Spinal cord (tissue), 10 donors: Measurements from ENCODE around the gene BLNK. TPM values are rescaled to one million over a fixed set of nuclear protein-coding genes. Genes with fewer than 3 reads are reported as not detected.

Experiments used
- DNase-seq, 6 donors: peaks; one replicate each; pipeline versions ENCODE4 v3.0.0 to v3.0.0-alpha.2; 2013 to 2015; ENCODE audit warnings: low spot score in 6 of 6, low read depth in 4 of 6
- H3K27ac ChIP-seq: one replicate; pipeline ENCODE4 v1.5.1; 2013; ENCODE audit warnings: low read depth, low read length, control low read depth
- H3K27me3 ChIP-seq: one replicate; pipeline ENCODE4 v1.6.1; 2013; ENCODE audit warnings: low read length; ENCODE audit not compliant: control insufficient read depth, insufficient read depth
- H3K36me3 ChIP-seq: one replicate; pipeline ENCODE4 v1.6.1; 2013; ENCODE audit warnings: low read length; ENCODE audit not compliant: control insufficient read depth, insufficient read depth
- H3K4me1 ChIP-seq: one replicate; pipeline ENCODE4 v1.6.1; 2013; ENCODE audit warnings: low read length; ENCODE audit not compliant: control insufficient read depth, insufficient read depth
- H3K4me3 ChIP-seq: one replicate; pipeline ENCODE4 v1.5.1; 2013; ENCODE audit warnings: low read depth, low read length, control low read depth
- H3K9me3 ChIP-seq: one replicate; pipeline ENCODE4 v1.6.1; 2013; ENCODE audit warnings: low read length; ENCODE audit not compliant: control insufficient read depth, insufficient read depth
- WGBS: methylation state at CpG from one replicate; pipeline ENCODE4 v1.1.5; 2013; ENCODE audit warnings: missing lambda C conversion rate; ENCODE audit not compliant: insufficient coverage; 5-methylcytosine and 5-hydroxymethylcytosine counted together
- polyA plus RNA-seq, 2 donors: library from polyadenylated mRNA; unstranded; fragments of 120-200 nt; gene quantifications; one replicate each; pipeline ENCODE4 v1.2.1, GENCODE V29; 2013; ENCODE audit not compliant: insufficient read length in 2 of 2
- total RNA-seq, 2 donors: library from RNA; depleted of rRNA in 1 of 2; stranded (reverse); fragments of 120-200 nt in 1 of 2; fragments of >200 nt in 1 of 2; gene quantifications; one replicate each; pipeline versions ENCODE4 v1.2.3 to v1.2.4, GENCODE V29; 2013 to 2014
- donor health status: healthy.

BLNK gene
- total and polyA plus RNA-seq, 4 donors: 4.8 to 7.7 (median 5.6) TPM

DNA sequence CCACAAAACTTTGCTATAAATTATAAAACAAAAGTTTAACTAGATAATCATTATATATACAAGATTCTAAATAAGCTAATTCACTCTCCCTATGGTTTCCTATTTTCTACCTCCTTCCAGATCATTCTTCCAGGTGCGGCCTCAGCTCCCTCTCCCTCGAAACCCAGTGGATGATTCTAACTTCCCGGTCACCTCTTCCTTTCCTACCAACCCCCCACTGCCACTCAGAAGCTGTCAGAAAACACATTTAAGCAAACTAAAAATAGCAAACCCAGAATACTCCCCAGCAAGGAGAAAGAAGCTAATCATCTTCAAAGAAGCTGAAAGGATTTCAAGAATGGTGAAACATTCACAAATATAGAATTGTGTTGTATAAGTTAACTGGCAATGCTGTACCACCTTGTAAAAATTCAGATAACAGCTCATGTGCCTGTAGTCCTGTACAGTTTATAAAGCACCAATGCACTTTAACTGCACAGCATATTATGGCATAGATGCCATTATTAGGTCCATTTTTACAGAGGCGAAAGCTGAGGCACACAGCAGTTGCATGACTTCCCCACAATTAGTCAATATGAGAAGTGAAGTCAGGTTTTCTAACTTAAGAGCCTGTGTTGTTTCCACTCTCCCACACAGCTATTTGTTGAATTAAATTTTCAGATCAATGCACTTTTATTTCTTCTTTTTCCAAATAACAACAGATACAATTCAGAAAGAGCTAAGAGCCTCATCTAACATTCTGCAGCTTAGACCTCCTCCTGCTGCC, 19.2 kb upstream of the BLNK start:
- Histone ChIP-seq H3K4me3 (no peak overlapping the region), H3K36me3 (no peaks in the 10 kb centered on the region), H3K4me1 (no peaks in the 10 kb centered on the region), H3K27ac (no peak overlapping the region), H3K27me3 (no peaks in the 10 kb centered on the region), H3K9me3 (no peaks in the 10 kb centered on the region)
- no peak for DNase-seq
- 84% methylated on average over 3 of the region's 4 CpGs for WGBS

DNA sequence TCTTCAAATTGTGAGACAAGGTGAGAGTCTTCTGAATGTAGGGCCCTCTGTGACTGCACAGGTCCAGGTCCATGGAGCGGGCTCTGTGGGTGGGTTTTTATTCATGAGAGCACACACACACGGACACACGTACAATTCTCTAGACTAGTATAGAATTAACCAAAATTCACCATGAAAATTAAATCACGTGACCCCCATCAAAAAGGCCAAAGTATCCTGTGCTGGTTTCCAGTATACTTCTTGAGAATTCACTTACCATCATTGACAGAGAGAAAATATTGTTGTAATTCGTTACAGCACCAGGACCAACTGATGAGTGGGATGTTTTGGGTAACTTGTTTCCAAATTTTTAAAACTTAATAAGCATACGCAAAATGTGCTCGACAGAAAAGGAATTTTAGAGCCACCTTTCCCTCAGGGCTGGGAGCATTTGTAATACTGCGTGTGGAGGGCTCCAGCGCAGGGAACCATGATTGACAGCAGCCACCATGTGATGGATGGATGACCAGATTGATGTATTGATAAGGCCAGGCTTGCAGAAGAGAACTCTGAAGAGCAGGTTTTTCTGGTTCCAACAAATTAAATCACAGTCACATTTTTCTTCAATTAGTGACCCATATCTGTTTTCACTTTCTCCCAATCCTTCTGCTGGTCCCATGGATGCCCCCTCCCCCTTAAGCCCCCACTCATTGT, 18.0 kb upstream of the BLNK start:
- no peaks in the 10 kb centered on the region for H3K27me3 ChIP-seq
- no peak for DNase-seq
- WGBS: 100% methylated on average over 1 of the region's 9 CpGs
- no peaks in the 10 kb centered on the region for H3K4me1 ChIP-seq
- H3K27ac ChIP-seq: no peak overlapping the region
- H3K4me3 ChIP-seq: no peak overlapping the region
- H3K9me3 ChIP-seq: no peaks in the 10 kb centered on the region
- no peaks in the 10 kb centered on the region for H3K36me3 ChIP-seq

- Histone ChIP-seq H3K27me3 (no peaks in the 10 kb centered on the region), H3K27ac (no peak overlapping the region), H3K9me3 (no peaks in the 10 kb centered on the region), H3K36me3 (no peaks in the 10 kb centered on the region), H3K4me3 (no peak overlapping the region), H3K4me1 (no peaks in the 10 kb centered on the region)
- DNase-seq: no peak
- 32% methylated on average over 4 of the region's 5 CpGs for WGBS
Observed at GRCh38 chr10:96288151-96288621, 16.8 kb upstream of the BLNK start.

DNA sequence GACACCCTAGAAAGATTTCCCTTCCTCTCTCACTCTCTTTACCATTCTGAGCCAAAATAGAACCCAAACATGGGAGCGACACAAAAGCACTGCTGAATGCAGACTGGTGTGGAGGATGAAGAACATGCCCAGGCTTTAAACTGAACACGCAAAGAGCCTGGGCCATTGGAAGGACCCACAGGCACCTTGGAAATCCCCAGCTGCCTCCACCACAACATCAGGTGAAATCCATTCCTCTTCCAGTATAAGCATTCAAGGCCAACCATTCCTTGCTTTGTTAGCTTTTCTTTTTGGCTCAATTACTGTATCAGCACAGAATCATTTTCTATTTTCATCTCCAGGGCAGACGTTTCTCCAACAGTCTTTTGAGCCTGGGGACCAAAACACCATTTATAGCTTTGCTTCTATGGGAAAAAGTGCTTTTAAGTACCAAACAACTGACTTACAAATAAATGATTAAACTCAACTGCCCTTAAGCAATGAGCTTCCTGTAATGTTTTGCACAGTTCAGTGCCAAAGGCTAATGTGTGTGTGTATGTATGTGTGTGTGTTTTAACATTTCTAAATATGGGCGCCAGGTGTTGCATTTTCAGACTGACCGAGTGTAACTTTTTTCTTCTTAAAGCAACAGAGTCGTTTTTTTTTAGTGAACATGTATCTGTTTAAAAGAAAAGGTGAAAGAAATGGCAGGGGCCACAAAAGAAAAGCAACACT, 16.2 kb upstream of the BLNK start:
- Histone ChIP-seq H3K27me3 (no peaks in the 10 kb centered on the region), H3K4me3 (no peak overlapping the region), H3K9me3 (no peaks in the 10 kb centered on the region), H3K36me3 (no peaks in the 10 kb centered on the region), H3K27ac (no peak overlapping the region), H3K4me1 (no peaks in the 10 kb centered on the region)
- DNase-seq: peak in 1 of 6 donors; percentile 28
- WGBS: 54% methylated on average over 3 of the region's 6 CpGs

DNA sequence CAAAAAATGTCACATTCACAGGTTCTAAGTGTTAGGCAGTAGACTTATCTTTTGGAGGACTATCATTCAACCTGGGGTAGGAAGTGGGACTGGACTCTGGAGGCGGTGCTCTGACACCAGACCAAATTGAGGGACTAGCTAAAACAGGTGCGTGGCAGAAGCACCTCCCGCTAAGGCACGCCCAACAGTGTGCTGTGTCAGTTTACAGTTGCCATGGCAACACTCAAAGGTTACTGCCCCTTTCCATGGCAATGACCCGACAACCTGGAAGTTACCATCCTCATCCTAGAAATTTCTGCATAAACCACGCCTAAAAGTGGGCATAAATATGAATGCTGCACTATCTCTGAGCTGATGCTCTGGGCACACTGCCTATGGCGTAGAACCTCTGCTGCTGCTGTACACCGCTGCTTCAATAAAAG, 14.0 kb upstream of the BLNK start:
- H3K4me1 ChIP-seq: no peaks in the 10 kb centered on the region
- no peak for DNase-seq
- no peak overlapping the region for H3K4me3 ChIP-seq
- H3K9me3 ChIP-seq: no peaks in the 10 kb centered on the region
- no peaks in the 10 kb centered on the region for H3K36me3 ChIP-seq
- no peak overlapping the region for H3K27ac ChIP-seq
- WGBS: 61% methylated on average over 8 of the region's 8 CpGs
- H3K27me3 ChIP-seq: no peaks in the 10 kb centered on the region

DNA sequence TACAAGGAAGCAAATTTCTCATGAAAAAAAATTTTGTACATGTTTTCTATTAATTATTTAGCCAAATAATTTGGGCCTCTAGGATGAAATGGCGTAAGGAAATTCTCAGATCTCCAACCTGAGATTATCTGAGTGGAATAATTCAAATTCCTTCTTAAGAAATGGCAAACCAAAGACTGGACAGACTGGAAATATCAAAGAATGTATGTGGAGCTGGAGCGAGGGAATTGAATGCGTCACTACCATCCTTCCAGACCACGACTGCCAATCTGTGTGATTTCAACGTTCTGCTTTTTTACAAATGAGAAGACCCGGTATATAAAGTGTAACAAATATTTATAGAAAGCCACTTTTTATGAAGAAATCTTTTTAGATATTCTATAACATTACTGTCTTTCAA, 12.4 kb upstream of the BLNK start:
- no peaks in the 10 kb centered on the region for H3K4me1 ChIP-seq
- 100% methylated on average over 1 of the region's 6 CpGs for WGBS
- no peaks in the 10 kb centered on the region for H3K9me3 ChIP-seq
- no peaks in the 10 kb centered on the region for H3K27me3 ChIP-seq
- no peak overlapping the region for H3K4me3 ChIP-seq
- H3K36me3 ChIP-seq: no peaks in the 10 kb centered on the region
- no peak for DNase-seq
- no peak overlapping the region for H3K27ac ChIP-seq

- no CpG with 5 or more reads among the region's 2 CpGs for WGBS
- no peaks in the 10 kb centered on the region for H3K36me3 ChIP-seq
- H3K27ac ChIP-seq: no peak overlapping the region
- DNase-seq: no peak
- H3K4me3 ChIP-seq: no peak overlapping the region
- H3K4me1 ChIP-seq: no peaks in the 10 kb centered on the region
- H3K9me3 ChIP-seq: no peaks in the 10 kb centered on the region
- no peaks in the 10 kb centered on the region for H3K27me3 ChIP-seq
Observed at GRCh38 chr10:96283351-96283750, 12.0 kb upstream of the BLNK start.

DNA sequence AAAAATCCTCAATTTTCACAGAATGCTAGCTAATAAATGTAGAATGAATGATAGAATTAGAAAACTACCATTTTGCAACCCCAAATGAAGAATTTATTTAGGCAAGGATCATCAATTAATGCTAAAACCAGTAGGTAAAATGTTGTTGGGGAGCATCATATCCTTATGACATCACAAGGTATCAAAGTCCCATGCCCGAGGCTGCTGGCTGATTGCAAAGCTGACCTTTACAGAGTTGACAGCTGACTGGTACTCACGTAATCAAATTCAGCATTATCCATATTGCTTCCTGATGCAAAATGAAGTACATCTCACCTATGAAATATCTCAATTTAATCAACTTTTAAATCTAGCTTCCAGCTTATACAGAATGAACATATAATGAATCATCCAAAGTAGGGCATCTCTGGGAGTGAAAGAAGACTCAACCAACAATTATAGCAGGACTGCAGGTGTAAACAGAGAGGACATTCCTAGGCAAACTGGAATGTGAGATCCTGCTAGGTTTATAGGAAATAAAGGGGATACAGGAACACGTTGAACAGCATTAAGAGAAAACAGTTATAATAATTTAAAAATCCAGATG, 10.2 kb upstream of the BLNK start:
- no peaks in the 10 kb centered on the region for H3K36me3 ChIP-seq
- no peak overlapping the region for H3K27ac ChIP-seq
- H3K9me3 ChIP-seq: no peaks in the 10 kb centered on the region
- WGBS: 88% methylated on average over 2 of the region's 3 CpGs
- no peak overlapping the region for H3K4me3 ChIP-seq
- no peaks in the 10 kb centered on the region for H3K4me1 ChIP-seq
- no peaks in the 10 kb centered on the region for H3K27me3 ChIP-seq
- no peak for DNase-seq

DNA sequence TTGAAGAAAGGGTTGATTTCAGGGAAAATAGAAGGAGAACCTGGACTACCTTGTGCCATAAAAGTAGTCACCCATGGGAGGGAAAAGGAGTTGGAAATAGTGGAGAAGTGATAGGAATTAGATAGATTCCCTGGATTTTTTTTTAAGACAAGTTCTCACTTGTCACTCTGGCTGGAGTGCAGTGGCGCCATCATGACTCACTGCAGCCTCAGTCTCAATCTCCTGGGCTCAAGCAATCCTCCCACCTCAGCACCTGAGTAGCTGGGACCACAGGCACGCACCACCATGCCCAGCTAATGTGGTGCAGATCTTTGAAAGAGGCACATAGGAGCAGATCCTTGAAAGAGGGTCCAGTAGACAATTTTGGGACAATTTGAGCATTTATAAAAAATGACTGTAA, 9.5 kb upstream of the BLNK start:
- Histone ChIP-seq H3K9me3 (no peaks in the 10 kb centered on the region), H3K27me3 (no peaks in the 10 kb centered on the region), H3K27ac (no peak overlapping the region), H3K4me3 (no peak overlapping the region), H3K36me3 (no peaks in the 10 kb centered on the region), H3K4me1 (peaks cover 2% of the 10 kb centered on the region)
- no peak for DNase-seq
- WGBS: 88% methylated on average over 1 of the region's 2 CpGs
